NCI-H2196 treated with DMSO at 0.1 percent for 48 hours (cell line): ENCODE measurements around the gene SERTM2.
"Not testable (repeated sequence)": the region's sequence is repeated elsewhere in the genome, so short reads cannot be mapped to it uniquely, and the experiment has no call there.

Source experiments
- DNase-seq: peaks from one replicate; lab custom pipeline; 2025; ENCODE audit not compliant: unreplicated experiment; lab: John Stamatoyannopoulos, UW

The SERTM2 gene

DNA sequence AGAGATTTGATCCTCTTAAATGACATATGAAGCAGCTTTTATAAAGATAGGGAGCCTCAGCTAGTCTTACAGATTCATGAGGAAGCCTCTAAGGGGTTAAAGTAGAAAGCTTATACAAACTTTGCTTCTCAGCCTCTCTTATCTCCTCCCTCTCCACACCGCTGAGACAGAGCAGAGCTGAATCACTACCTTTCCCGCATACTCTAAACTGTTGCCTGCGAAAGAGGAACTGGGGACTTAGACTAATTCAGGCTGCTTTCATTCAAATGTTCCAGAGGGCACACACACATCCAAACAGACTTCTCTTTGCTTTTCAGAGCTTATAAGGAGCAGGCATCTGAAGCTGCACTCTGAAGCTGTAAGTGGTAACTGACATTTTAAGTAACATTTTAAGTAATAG is at the start of gene SERTM2:
SERTM2 (plus strand) TSS at position 169 of the 400 bp plus-strand sequence. CDS start 7,213 bp downstream, outside the sequence.
- DNase-seq, result no peak

DNA sequence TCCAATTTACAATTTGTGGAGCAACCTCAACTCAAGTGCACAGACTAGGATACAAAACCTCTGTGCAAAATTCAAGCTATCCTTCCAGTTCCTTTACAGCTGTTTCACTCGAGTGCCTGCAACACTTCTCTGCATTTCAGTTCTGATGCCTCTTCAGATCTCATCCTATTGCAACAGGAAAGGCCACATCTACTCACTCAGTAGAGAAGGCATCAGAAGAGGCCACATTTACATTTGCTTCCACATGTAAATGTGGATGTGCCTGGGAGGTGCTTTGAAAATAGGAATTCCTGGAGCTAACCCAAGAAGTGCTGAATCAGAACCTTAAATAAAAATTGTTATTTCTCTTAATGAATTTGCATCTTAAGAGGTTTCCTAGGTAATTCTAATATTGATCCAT is 45.8 kb upstream of the SERTM2 start:
- DNase-seq, result no peak

DNA sequence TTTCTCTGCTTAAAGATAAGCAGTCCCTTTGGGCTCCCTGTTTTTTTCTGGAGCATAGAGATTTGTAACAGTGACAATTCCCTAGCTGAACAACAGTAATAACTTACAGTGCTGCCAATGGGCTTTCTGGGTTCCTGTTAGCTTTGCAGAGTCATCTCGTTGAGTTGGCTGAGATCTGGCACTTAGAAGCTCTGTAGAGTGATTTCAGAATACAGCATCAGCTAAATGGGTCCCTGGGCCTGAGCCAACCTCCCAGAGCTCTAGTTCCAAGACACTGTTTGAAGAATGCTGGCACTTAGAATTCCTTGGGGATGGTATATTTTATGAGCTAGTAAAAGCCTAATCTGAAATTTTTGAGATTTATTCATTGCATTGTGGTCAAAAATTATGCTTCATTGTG is 43.5 kb upstream of the SERTM2 start:
- DNase-seq, result no peak

DNA sequence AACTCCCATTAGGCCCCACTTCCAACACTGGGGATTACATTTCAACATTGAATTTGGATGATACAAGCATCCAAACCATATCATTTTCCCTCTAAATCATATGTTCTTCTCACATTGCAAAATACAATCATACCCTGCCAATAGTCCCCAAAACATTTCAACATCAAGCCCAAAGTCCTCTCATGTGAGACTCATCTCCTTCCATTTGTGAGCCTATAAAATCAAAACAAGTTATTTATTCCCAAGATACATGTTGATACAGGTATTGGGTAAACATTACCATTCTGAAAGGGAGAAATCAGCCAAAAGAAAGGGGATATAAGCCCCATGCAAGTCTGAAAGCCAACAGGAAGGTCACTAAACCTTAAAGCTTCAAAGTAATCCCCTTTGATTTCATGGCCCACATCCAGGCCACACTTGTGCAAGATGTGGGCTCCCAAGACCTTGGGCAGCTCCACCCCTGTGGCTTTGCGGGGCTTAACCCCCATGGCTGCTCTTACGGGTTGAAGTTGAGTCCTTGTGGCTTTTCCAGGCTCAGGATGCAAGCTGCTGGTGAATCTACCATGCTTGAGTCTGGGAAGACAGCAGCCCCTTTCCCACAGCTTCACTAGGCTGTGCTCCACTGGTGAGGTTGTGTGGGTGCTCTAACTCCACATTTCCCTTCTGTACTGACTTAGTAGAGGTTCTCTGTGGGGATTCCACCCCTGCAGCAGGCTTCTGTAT is 40.6 kb upstream of the SERTM2 start:
- no peak for DNase-seq

DNA sequence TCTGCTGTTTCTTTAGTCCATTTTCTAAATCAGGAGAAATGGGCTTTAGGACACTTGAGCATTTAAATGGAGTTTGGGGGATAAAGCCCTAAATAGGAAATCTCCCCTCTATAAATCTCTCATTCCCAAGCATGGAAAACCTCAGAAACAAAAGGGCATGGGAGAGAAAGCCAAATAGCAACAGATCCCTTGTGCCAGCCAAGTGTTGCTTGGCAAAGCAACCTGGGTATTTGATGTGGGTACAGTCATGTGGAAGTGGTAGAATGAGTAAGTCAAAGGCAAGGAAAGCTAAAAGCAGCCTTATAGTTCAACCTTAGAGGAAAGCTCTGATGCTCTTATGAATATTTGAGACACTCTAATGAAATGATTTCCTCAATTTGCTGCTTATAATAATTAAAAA is 29.5 kb upstream of the SERTM2 start:
- no peak for DNase-seq

DNA sequence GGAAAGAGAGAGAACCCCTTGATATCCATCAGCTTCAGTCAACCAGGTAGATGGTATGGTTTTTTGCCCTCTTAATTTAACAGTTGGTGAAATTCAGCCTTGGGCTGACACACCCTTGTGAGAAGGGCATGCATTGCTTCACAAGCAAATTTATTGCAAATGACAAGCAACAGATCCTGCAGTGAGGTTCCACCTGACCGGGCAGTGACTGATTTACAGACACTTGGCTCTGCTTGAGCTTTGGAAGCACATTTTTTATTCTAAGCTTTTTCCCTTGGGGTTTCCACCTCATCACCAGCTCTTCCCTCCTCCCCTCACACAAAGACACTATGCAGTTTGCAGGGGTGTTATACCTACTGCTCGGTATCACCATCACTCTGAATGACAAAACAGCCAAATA is 28.3 kb upstream of the SERTM2 start:
- DNase-seq, result no peak

DNA sequence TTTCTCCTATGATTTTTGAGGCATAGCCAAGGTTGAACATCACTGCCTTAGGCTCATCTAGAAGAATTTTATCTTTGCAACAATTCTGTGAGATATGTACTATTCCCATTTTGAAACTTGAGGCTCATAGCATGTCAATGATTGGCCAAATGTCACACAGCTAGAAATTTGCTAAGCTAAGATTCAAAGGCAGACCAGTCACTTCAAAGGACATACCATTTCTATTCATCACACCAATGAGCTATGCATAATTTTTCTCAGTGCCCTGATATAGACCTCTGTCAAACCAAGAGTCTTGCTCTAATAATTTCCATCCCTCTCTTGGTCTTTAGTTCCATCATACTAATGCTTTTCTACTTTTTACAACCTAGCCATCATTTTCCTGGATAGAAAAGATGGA is 27.6 kb upstream of the SERTM2 start:
- DNase-seq, result no peak

DNA sequence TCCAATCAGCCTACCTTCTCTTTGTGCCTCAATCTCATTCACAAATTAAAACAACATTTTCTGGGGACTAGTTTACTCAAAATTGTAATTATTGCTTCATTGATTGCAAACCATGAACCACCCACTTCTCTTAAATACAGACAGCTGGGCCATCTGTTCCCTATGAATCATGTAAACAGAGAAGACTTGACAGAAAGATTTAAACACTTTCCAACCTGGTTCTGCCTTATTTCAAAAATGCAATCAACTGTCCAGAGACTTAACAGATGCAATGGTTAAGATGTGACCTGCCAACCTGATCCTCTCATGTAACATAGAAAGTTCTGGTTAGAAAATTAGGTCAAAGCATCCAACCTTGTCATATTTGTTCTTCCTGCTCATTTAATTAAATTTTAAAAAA is 20.8 kb upstream of the SERTM2 start:
- DNase-seq, result no peak

DNA sequence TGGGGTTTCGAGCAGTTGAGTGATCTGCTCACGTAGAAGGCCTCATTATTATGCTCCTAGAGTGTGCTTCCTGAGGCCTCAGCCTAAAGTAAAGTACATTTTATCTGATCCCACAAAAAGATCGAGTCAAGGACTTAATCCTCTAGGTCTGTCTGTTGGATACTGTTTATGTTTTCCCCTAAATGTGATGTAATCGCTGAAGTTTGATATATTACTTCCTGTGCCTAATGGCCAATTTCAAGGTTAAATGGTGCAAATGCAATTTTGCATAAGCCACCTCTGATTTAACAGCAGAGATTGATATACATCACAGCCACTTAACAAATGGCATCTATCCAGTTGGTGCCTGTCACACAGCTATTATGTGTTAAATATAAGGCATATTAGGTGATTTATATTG is 19.4 kb upstream of the SERTM2 start:
- no peak for DNase-seq

DNA sequence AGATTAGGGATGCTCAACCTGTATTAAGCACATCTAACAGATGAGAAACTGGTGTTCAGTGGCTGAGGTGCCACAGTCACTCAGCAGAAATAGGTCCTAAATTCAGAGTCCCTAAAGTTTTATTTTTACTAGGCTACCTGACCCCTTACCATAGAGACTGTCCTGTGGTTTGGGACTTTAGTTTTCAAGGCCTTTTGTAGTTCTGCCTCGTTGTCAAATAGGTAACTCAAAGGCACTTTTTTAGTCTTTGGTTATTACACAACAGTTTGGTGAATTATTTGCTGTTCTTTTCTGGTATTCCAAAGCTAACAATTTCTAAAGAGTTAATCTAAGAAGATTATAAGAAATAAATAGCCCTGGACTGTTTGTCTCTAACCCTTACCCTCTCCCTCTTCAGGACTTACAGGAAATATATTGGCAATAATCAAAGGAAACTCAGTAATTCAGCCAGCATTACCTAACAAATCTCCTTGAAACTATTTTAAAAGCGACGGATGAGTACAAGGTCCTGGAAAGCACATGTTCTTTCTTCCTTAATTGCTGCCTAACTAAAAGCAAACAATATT is 12.8 kb upstream of the SERTM2 start:
- no peak for DNase-seq

DNA sequence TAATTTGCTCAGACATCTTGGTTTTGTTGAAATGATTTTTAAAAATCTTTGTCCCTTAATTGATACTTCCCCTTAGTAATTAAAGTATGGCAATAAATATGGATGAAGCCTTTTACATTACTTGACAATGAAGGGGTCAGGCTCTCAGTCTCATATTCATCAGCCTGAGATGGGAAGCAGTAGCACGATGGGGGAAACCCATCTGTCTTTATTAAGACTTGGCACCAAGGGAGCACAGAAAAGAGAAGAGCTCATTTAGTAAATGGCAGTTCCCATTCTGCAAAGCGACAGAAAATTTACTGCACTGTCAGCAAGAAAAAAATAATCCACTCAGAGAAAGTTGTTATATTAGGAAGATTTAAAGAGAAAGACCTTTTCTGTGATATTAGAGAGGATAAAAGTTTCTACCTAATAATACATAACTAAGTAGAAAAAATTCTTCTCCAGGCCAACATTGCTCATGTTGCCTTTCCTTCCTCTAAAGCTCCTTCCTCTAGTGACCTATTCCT is 7.9 kb upstream of the SERTM2 start:
- DNase-seq, result no peak

DNA sequence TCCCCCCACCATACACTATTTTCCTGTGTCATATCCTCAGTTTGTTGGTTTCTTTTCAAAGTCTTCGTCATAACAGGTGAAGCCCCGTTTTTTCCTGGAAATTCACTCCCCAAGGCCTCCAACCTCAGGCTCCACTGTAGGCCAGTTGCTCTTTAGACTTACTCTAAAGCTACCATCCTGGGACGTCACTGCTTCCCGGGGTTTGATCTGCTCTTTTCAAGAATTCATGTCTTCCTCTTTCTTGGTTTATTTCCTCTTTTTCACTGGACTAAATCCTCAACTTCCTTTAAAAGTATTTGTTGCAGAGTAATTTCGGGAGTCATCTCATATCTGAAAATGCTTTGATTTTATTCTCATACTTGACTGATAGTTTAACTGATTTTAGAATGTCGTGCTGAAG is 6.5 kb upstream of the SERTM2 start:
- no peak for DNase-seq

DNA sequence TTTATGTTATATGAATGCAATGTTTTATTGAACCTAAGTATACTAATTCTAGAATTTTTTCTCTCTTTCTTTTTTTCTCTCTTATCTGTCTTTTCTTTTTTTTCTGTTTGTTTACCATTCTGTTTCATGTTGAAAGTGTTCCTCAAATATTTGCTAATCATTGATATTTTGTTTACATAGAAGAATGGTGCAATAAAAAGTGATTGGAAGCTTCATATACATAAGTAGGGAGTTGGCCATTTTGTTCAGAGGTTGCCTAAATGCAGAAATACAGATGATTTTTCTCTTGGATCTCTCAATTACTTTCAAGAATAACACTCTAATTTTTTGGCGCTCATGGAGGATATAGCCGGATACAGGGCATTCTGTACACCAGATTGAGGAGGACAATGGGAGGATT is 5.7 kb upstream of the SERTM2 start:
- no peak for DNase-seq

DNA sequence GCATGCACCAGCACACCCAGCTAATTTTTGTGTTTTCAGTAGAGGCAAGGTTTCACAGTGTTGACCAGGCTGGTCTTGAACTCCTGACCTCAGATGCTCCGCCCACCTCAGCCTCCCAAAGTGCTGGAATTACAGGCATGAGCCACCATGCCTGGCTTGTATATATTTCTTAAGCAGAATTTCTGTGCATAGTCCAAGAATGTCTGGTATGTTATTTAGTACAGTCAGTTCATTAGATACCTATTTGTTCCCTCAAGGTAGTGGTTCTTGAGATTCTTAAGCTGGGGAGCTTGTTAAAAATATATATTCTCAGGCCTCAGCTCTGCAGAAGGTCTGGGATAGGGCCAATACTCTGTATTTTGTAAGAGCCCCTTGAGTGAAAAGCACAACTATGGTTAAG is 4.6 kb upstream of the SERTM2 start:
- DNase-seq, result no peak

DNA sequence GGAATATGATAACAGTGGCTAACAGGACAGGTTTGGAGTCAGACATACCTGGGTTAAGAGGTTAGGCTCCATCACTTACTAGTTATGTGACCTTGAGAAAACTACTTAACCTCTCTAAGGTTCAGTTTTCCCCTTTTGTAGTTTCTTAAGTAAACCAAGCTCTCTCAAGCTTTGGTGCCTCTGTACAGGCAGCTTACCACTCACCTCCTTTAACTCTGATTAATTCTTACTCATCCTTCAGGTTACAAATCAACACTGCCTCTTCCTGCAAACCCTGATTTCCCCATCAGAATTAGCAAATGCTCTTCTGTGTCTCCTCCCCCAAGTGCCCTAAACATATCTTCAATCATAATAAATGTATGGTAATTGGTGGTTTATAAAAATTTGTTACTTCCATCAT is 3.5 kb upstream of the SERTM2 start:
- DNase-seq, result no peak

DNA sequence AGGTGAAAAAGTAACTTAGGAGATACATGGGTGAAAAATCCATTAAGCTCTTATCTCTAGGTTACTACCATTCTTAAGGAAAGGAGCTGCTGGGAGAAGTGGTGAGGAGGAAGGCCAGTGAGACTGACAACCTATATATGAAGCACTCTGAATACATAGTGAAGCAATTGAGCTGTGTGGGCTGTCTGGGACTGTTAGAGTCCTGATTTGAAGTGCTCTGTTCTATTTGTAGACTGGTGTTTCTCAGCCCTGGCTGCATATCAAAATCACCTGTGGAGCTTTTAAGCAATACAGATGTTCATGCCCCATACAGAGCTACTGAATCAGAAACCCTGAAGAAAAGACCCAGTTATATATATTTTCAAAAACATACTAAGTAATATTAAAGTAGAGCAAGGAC is 3.9 kb downstream of the SERTM2 start:
- DNase-seq, result no peak

DNA sequence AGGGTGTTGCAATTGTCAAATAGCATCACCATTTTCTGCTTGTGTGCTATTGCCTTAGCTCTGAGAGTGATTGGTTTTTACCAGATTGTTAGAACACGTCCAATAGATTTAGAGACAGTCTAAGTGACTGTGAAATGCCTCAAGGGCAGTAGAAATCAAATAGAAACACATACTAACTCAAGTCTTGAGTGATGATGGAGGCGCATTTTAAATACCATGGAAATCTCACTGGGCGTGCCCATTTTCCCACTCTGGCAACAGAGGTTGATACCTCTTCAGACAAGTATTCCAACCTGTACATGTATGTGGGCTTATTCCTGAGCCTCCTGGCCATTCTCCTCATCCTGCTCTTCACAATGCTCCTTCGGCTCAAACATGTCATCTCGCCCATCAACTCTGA is 7.2 kb downstream of the SERTM2 start:
- no peak for DNase-seq

DNA sequence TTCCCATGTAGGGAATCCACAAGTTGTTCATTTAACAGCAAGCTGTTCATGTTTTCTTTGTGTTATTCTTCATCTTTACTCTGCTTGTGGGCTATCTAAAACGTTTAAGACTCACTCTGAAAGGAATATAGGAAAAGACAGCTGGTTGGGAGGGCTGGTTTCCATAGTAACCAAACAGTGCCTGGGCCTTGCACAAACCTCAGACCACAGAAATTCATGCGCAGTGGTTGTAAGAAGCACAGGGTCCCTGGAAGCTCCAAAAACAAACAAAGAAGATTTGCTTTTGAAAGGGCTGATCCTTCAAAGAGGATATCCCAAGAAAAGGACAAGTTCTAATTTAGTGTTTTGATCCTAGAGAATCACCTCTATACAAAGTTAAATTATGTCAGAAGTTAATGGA is 7.8 kb downstream of the SERTM2 start:
- no peak for DNase-seq

DNA sequence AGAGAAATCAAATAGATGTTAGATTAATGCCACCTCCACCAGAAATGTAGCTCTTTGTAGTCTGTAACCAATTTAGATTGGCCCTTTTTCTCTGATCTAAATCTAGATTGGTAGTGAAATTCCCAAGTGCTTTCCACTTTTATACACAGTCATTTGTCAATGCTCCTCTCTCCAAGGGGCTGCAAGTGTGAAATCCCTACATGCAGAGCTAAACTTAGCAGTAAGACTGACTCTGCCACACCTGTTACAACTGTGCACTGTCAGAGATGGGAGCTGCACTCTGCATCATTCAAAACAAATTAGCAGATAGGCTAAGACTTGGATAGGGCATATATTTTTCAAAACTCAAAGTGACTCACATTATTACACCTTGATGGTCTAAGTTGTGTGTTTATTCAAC is 9.1 kb downstream of the SERTM2 start:
- DNase-seq, result no peak

DNA sequence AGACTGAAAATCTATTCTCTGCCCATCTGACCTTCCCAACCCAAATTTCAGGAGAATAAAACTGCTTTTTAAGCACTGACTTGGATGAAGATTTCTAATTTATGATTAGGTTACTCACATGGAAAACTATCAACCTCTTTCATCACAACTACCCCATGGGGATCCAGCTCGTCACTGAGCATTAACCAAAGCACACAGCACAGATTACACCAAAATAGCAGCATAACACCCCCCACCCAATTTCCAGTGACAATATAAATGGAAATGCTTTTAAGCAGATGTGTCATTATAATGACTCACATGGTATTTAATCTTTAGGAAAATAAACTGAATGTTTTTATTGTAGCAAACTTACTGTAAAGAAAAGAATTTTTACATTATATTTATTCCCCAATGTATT is 9.7 kb downstream of the SERTM2 start:
- DNase-seq, result no peak

DNA sequence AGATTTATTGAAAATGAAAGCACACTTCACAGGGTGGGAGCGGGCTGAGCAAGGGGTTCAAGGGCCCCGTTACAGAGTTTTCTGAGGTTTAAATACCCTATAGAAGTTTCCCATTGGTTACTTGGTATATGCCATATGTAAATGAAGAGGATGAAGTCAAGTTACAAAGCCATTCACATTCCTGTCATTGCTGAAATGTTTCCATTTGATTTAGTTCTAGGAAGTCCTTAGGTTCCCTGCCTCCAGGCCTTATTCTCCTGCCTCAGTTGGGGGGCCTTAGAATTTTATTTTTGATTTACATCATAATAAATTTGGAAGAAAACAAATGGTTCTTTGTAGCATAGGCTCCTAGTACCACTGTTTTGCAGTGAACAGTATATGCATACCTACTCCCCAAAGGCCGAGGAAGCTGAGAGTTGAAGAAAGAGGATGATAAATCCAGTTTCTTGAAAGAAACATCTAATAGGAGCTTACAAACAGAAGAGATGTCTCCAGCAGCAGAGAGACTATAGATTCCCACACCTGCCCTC is 31.8 kb downstream of the SERTM2 start:
- no peak for DNase-seq

DNA sequence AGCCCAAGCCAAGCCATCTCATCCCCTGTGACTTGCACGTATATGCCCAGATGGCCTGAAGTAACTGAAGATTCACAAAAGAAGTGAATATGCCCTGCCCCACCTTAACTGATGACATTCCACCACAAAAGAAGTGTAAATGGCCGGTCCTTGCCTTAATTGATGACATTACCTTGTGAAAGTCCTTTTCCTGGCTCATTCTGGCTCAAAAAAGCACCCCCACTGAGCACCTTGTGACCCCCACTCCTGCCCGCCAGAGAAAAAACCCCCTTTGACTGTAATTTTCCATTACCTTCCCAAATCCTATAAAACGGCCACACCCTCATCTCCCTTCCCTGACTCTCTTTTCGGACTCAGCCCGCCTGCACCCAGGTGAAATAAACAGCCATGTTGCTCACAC is 37.8 kb downstream of the SERTM2 start:
- not testable (repeated sequence) for DNase-seq
